Measurements from ENCODE around the gene DENND4A. TPM values are rescaled to one million over a fixed set of nuclear protein-coding genes. Genes with fewer than 3 reads are reported as not detected.

The DENND4A gene
- total and polyA plus RNA-seq, 2 experiments from 2014 or later, result 5.6 to 10.9 TPM

GRCh38 chr15:65730549-65731172, 61.4 kb downstream of the DENND4A start:
- H3K9me2 ChIP-seq (ENCODE audit: insufficient read depth), result no peaks in the 10 kb centered on the region
- peak; percentile 55 for DNase-seq
- H4K20me1 ChIP-seq (ENCODE audit: insufficient read depth), result no peaks in the 10 kb centered on the region
- 99 to 100% methylated on average over 2 of the region's 2 CpGs for WGBS, 2 experiments (ENCODE audit: low coverage in 1 of 2, low lambda C conversion rate in 2 of 2, missing lambda C conversion rate in 2 of 2)
- no peak for TF ChIP-seq EZH2 (IDR thresholded peaks at IDR 0.05; ENCODE audit: insufficient read depth, poor library complexity, severe bottlenecking)
- no peak for TF ChIP-seq EZH2phosphoT487 (IDR thresholded peaks at IDR 0.05; ENCODE audit: insufficient read depth, low read depth)
- 0 out of 2 replicates have a peak, but pooled peaks cover 5% of the 10 kb centered on the region for H3K36me3 ChIP-seq (ENCODE audit: low read depth)
- H3K27ac ChIP-seq, result peak overlapping the region; percentile 7; the same call in 1 of the 2 replicates
- H3K27me3 ChIP-seq (replicated peaks; ENCODE audit: insufficient read depth), result no peaks in the 10 kb centered on the region
- in situ Hi-C loops (cut with MboI), result no loop called here
- H3K4me3 ChIP-seq, result no peak overlapping the region
- peak overlapping the region; percentile 5 for H3K4me2 ChIP-seq (ENCODE audit: unreplicated experiment)
- H2AFZ ChIP-seq, result peak overlapping the region; percentile 49
- peaks cover 25% of the 10 kb centered on the region for H3K4me1 ChIP-seq (ENCODE audit: insufficient read depth)
- no peaks in the 10 kb centered on the region for H3K79me2 ChIP-seq (ENCODE audit: insufficient read depth)
- no peaks in the 10 kb centered on the region for H3K9me3 ChIP-seq (ENCODE audit: low read depth)
- H3K9ac ChIP-seq, result no peak overlapping the region
- no peaks in the 10 kb centered on the region for H3F3A ChIP-seq (ENCODE audit: insufficient read depth)

DNA sequence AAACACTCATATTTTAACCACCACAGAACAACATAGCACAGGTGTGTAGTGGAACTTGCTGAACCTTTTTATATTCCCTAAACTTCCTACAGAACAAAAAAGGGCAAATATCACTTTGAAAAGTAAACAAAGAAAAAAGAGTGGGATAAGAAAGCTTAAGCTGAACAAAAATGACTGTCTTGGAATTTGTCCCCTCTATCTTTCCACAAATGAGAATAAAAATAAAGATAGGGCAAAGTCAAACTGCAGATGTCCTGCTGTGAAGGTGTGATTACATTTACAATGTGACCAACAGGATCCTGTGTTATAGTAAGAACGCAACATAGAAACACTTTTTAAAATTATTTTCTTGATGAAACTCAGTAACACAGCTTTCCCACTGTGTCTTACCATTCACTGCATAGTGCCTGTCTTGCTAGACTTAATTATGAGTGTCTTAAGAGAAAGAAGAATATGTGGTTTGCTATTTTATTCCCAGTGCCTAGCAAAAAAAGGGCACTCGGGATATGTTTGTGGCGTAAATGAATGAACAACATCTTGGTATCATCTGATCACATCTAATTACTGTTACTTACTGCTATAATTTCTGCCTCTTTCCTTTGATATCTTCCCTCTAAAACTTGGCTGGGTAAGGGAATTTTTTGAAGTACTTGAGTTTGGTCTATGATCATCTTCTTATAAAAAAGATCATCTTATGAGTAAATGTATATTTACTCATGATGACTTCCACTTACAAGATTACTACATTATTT, 67.5 kb downstream of the DENND4A start:
- Histone ChIP-seq H3K4me3 (no peak overlapping the region), H3K9me3 (ENCODE audit: low read depth) (no peaks in the 10 kb centered on the region), H2AFZ (no peak overlapping the region), H4K20me1 (ENCODE audit: insufficient read depth) (no peaks in the 10 kb centered on the region), H3K9me2 (ENCODE audit: insufficient read depth) (no peaks in the 10 kb centered on the region), H3K79me2 (ENCODE audit: insufficient read depth) (no peaks in the 10 kb centered on the region), H3K9ac (no peak overlapping the region), H3K36me3 (ENCODE audit: low read depth) (0 out of 2 replicates have a peak, but pooled peaks cover 5% of the 10 kb centered on the region), H3K4me1 (ENCODE audit: insufficient read depth) (no peaks in the 10 kb centered on the region), H3K4me2 (ENCODE audit: unreplicated experiment) (no peak overlapping the region), H3K27ac (no peak overlapping the region), H3K27me3 (replicated peaks; ENCODE audit: insufficient read depth) (no peaks in the 10 kb centered on the region), H3F3A (ENCODE audit: insufficient read depth) (no peaks in the 10 kb centered on the region)
- no peak for DNase-seq
- 96 to 97% methylated on average over 3 of the region's 3 CpGs for WGBS, 2 experiments (ENCODE audit: low coverage in 1 of 2, low lambda C conversion rate in 2 of 2, missing lambda C conversion rate in 2 of 2)
- TF ChIP-seq EZH2 (IDR thresholded peaks at IDR 0.05; ENCODE audit: insufficient read depth, poor library complexity, severe bottlenecking) (no peak), EZH2phosphoT487 (IDR thresholded peaks at IDR 0.05; ENCODE audit: insufficient read depth, low read depth) (no peak)
- in situ Hi-C loops (cut with MboI), result no loop called here

DNA sequence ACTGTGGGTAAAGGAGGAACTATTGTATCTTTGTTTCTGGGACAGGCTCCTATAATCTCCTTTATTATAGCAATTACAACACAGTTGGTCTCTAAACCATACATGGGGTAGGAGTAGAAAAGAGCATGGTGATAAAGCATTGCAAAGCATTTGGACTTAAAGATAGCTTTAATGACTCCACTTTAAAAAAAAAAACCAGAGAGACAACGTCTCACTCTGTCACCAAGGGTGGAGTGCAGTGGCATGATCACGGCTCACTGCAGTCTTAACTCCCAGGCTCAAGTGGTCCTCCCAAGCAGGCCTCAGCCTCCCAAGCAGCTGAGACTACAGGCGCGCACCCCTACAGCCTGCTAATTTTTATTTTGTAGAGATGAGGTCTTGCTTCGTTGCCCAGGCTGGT, 68.2 kb downstream of the DENND4A start:
- no peaks in the 10 kb centered on the region for H3K4me1 ChIP-seq (ENCODE audit: insufficient read depth)
- no peak overlapping the region for H3K4me2 ChIP-seq (ENCODE audit: unreplicated experiment)
- no peaks in the 10 kb centered on the region for H3K27me3 ChIP-seq (replicated peaks; ENCODE audit: insufficient read depth)
- 92 to 98% methylated on average over 5 of the region's 5 CpGs for WGBS, 2 experiments (ENCODE audit: low coverage in 1 of 2, low lambda C conversion rate in 2 of 2, missing lambda C conversion rate in 2 of 2)
- TF ChIP-seq EZH2phosphoT487 (IDR thresholded peaks at IDR 0.05; ENCODE audit: insufficient read depth, low read depth), result no peak
- TF ChIP-seq EZH2 (IDR thresholded peaks at IDR 0.05; ENCODE audit: insufficient read depth, poor library complexity, severe bottlenecking), result no peak
- no peak for DNase-seq
- no peaks in the 10 kb centered on the region for H3K79me2 ChIP-seq (ENCODE audit: insufficient read depth)
- no peaks in the 10 kb centered on the region for H4K20me1 ChIP-seq (ENCODE audit: insufficient read depth)
- no peak overlapping the region for H3K9ac ChIP-seq
- no peak overlapping the region for H2AFZ ChIP-seq
- H3K27ac ChIP-seq, result no peak overlapping the region
- no peaks in the 10 kb centered on the region for H3K9me3 ChIP-seq (ENCODE audit: low read depth)
- in situ Hi-C loops (cut with MboI), result no loop called here
- 0 out of 2 replicates have a peak, but pooled peaks cover 4% of the 10 kb centered on the region for H3K36me3 ChIP-seq (ENCODE audit: low read depth)
- H3K9me2 ChIP-seq (ENCODE audit: insufficient read depth), result no peaks in the 10 kb centered on the region
- no peak overlapping the region for H3K4me3 ChIP-seq
- H3F3A ChIP-seq (ENCODE audit: insufficient read depth), result no peaks in the 10 kb centered on the region

DNA sequence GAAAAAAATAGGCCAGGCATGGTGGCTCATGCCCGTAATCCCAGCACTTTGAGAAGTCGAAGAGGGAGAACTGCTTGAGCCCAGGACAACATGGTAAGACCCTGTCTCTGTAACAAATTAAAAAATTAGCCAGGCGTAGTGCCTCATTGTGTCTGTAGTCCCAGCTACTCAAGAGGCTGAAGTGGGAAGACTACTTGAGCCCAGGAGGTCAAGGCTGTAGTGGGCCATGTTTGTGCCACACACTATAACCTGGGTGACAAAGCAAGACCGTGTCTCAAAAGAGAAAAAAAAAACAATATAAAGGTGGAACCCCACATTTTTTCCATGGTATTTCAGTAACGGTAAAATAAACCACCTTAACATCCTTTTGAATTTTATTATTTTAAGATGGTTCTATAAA, 69.9 kb downstream of the DENND4A start:
- H3K27me3 ChIP-seq (replicated peaks; ENCODE audit: insufficient read depth), result no peaks in the 10 kb centered on the region
- 91 to 93% methylated on average over 5 of the region's 5 CpGs for WGBS, 2 experiments (ENCODE audit: low coverage in 1 of 2, low lambda C conversion rate in 2 of 2, missing lambda C conversion rate in 2 of 2)

More for the DNA sequence above, 69.9 kb downstream of the DENND4A start:
- Histone ChIP-seq H4K20me1 (ENCODE audit: insufficient read depth) (no peaks in the 10 kb centered on the region), H3K27ac (no peak overlapping the region), H3K9me3 (ENCODE audit: low read depth) (no peaks in the 10 kb centered on the region), H3K36me3 (ENCODE audit: low read depth) (no peaks in the 10 kb centered on the region), H3K4me1 (ENCODE audit: insufficient read depth) (no peaks in the 10 kb centered on the region), H2AFZ (no peak overlapping the region), H3K4me2 (ENCODE audit: unreplicated experiment) (no peak overlapping the region), H3K4me3 (no peak overlapping the region), H3K79me2 (ENCODE audit: insufficient read depth) (no peaks in the 10 kb centered on the region), H3F3A (ENCODE audit: insufficient read depth) (no peaks in the 10 kb centered on the region), H3K9me2 (ENCODE audit: insufficient read depth) (no peaks in the 10 kb centered on the region), H3K9ac (no peak overlapping the region)
- DNase-seq, result no peak
- no peak for TF ChIP-seq EZH2 (IDR thresholded peaks at IDR 0.05; ENCODE audit: insufficient read depth, poor library complexity, severe bottlenecking)
- TF ChIP-seq EZH2phosphoT487 (IDR thresholded peaks at IDR 0.05; ENCODE audit: insufficient read depth, low read depth), result no peak
- in situ Hi-C loops (cut with MboI), result no loop called here

All from GM23248 (cell line).